Esophagus muscularis mucosa (tissue), 4 donors: ENCODE data around the gene ACAP3.

Experiments used
- EP300 ChIP-seq: sonication (generic); formaldehyde crosslinking; IDR thresholded peaks from one replicate; pipeline ENCODE4 v1.6.1; 2017; ENCODE audit warnings: antibody characterized with exemption
- POLR2A ChIP-seq: fragments of 450-650 bp; IDR thresholded peaks from one replicate; pipeline ENCODE4 v1.6.1; 2017; ENCODE audit warnings: antibody characterized with exemption, moderate library complexity, mild to moderate bottlenecking, low read depth
- POLR2AphosphoS5 ChIP-seq, 2 donors: sonication (generic); formaldehyde crosslinking; IDR thresholded peaks; one replicate each; pipeline ENCODE4 v1.6.1; 2017; ENCODE audit warnings: antibody characterized with exemption in 2 of 2
- TF ChIP-seq, protein P1 (sequence below), 3 experiments: fragments of 200-600 bp in 2 of 3; fragments of 450-650 bp in 1 of 3; sonication (generic) in 2 of 3; IDR thresholded peaks; one replicate each; pipeline ENCODE4 v1.5.1; 2017 to 2019; ENCODE audit warnings: antibody characterized with exemption in 3 of 3, mild to moderate bottlenecking in 2 of 3, moderate library complexity in 1 of 3

GRCh38 chr1:1317420-1317819, 9.7 kb upstream of the ACAP3 start:
- TF ChIP-seq, protein P1, sequence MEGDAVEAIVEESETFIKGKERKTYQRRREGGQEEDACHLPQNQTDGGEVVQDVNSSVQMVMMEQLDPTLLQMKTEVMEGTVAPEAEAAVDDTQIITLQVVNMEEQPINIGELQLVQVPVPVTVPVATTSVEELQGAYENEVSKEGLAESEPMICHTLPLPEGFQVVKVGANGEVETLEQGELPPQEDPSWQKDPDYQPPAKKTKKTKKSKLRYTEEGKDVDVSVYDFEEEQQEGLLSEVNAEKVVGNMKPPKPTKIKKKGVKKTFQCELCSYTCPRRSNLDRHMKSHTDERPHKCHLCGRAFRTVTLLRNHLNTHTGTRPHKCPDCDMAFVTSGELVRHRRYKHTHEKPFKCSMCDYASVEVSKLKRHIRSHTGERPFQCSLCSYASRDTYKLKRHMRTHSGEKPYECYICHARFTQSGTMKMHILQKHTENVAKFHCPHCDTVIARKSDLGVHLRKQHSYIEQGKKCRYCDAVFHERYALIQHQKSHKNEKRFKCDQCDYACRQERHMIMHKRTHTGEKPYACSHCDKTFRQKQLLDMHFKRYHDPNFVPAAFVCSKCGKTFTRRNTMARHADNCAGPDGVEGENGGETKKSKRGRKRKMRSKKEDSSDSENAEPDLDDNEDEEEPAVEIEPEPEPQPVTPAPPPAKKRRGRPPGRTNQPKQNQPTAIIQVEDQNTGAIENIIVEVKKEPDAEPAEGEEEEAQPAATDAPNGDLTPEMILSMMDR (IDR thresholded peaks at IDR 0.05) = no peak
- TF ChIP-seq POLR2A (no peak), POLR2AphosphoS5 (IDR thresholded peaks at IDR 0.05) (no peak), EP300 (no peak)
